GM19395 (cell line): ENCODE results near the gene SYNJ2.

Experiments used
- ATAC-seq: cut with Tn5 transposase; IDR thresholded peaks from one replicate; pipeline ENCODE4 v1.9.1; 2021; ENCODE audit warnings: mild to moderate bottlenecking, moderate library complexity; ENCODE audit not compliant: unreplicated experiment

The SYNJ2 gene

GRCh38 chr6:158011980-158012566, 30.4 kb downstream of the SYNJ2 start:
- no peak for ATAC-seq

- no peak for ATAC-seq
These were observed 32.3 kb downstream of the SYNJ2 start for GRCh38 chr6:158013904-158014504.

GRCh38 chr6:158014505-158015187, 33.0 kb downstream of the SYNJ2 start:
- ATAC-seq: no peak

GRCh38 chr6:158015188-158015506, 33.5 kb downstream of the SYNJ2 start:
- ATAC-seq: no peak

GRCh38 chr6:158016571-158017383, 35.1 kb downstream of the SYNJ2 start:
- ATAC-seq: no peak

- ATAC-seq: no peak
These were observed 36.0 kb downstream of the SYNJ2 start for GRCh38 chr6:158017621-158018040.

- ATAC-seq: no peak
These were observed 36.5 kb downstream of the SYNJ2 start for GRCh38 chr6:158018041-158018771.

GRCh38 chr6:158018851-158019361, 37.2 kb downstream of the SYNJ2 start:
- ATAC-seq: no peak

- ATAC-seq: no peak
These were observed 37.8 kb downstream of the SYNJ2 start for GRCh38 chr6:158019416-158019815.

GRCh38 chr6:158020272-158020711, 38.6 kb downstream of the SYNJ2 start:
- no peak for ATAC-seq

- no peak for ATAC-seq
These were observed 39.1 kb downstream of the SYNJ2 start for GRCh38 chr6:158020811-158021210.

- no peak for ATAC-seq
These were observed 39.7 kb downstream of the SYNJ2 start for GRCh38 chr6:158021376-158021775.

GRCh38 chr6:158021814-158022748, 40.4 kb downstream of the SYNJ2 start:
- no peak for ATAC-seq

- ATAC-seq: no peak
These were observed 41.3 kb downstream of the SYNJ2 start for GRCh38 chr6:158022749-158023596.

- no peak for ATAC-seq
These were observed 41.9 kb downstream of the SYNJ2 start for GRCh38 chr6:158023597-158023939.

GRCh38 chr6:158024566-158025297, 43.1 kb downstream of the SYNJ2 start:
- no peak for ATAC-seq

- ATAC-seq: peak; percentile 88
These were observed 44.6 kb downstream of the SYNJ2 start for GRCh38 chr6:158026054-158026900.
